Spleen (tissue), 7 donors: ENCODE results near the gene ARHGAP25.

Experiments used
- POLR2A ChIP-seq, 3 donors: fragments of 450-650 bp; IDR thresholded peaks; one replicate each; pipeline ENCODE4 v1.5.1; 2017; ENCODE audit warnings: antibody characterized with exemption in 3 of 3, mild to moderate bottlenecking in 1 of 3
- POLR2AphosphoS5 ChIP-seq, 3 donors: sonication (generic); formaldehyde crosslinking; IDR thresholded peaks; one replicate each; pipeline ENCODE4 v1.5.1; 2017; ENCODE audit warnings: antibody characterized with exemption in 3 of 3
- TF ChIP-seq, protein P1 (sequence below), 11 experiments: fragments of 200-600 bp in 7 of 11; fragments of 450-650 bp in 4 of 11; sonication (generic) in 4 of 11; IDR thresholded peaks in 8 of 11; conservative IDR thresholded peaks in 3 of 11; 1 replicate in 7 of 11; 2 replicates in 4 of 11; pipeline versions ENCODE4 v1.4.0 to v1.8.0; 2016 to 2021; ENCODE audit warnings: antibody characterized with exemption in 11 of 11, inconsistent platforms in 4 of 11, mild to moderate bottlenecking in 1 of 11
- donor health status: DM: no; HTN: no; CAD: no; lungs with moderate emphysema.
- donor health status: DM: no; HTN: no; CAD: no.
- donor health status: DM: no; HTN: no; CAD: no.

DNA sequence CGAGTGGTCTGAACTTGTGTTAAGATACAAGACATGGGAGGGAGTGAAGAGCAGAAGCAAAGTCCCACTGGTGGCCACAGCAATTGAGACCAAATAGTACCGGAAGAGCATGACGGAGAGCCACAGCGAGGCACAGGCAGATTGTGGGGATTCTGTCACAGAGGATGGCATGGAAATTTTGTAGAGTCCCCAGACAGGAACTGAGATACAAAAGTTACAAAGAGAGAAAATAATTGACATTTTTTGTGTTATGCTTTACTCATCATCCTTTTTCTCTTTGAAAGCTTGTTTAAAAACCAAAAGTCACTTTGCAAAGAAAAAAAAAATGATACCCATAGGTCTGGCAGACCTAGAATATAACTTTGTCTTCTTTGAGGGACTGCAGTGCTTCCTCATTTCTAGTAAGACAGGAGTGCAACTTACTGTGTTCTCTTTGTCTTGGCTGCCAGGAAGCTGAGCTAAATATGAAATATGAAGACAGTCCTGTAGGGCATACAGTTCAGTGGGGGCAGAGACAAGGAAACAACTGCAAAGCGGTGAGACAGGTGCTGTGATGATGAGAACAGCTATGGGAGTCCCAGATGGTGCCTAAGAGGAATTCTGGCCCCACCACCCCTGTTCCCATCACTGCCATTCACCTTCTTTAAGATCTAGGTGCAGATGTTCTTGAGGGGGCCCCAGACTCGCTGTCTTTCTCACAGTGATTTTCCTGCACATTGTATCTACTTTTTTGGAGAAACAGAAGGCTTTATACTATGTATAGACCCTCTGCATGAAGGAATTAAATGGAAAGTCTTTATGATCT is 5.2 kb downstream of the ARHGAP25 start:
- TF ChIP-seq POLR2A (IDR thresholded peaks at IDR 0.05) (peak in 1 of 3 donors; percentile 43), POLR2AphosphoS5 (IDR thresholded peaks at IDR 0.05) (no peak)
- TF ChIP-seq, protein P1, sequence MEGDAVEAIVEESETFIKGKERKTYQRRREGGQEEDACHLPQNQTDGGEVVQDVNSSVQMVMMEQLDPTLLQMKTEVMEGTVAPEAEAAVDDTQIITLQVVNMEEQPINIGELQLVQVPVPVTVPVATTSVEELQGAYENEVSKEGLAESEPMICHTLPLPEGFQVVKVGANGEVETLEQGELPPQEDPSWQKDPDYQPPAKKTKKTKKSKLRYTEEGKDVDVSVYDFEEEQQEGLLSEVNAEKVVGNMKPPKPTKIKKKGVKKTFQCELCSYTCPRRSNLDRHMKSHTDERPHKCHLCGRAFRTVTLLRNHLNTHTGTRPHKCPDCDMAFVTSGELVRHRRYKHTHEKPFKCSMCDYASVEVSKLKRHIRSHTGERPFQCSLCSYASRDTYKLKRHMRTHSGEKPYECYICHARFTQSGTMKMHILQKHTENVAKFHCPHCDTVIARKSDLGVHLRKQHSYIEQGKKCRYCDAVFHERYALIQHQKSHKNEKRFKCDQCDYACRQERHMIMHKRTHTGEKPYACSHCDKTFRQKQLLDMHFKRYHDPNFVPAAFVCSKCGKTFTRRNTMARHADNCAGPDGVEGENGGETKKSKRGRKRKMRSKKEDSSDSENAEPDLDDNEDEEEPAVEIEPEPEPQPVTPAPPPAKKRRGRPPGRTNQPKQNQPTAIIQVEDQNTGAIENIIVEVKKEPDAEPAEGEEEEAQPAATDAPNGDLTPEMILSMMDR (IDR thresholded peaks at IDR 0.05 in 8 of 11, conservative IDR thresholded peaks at IDR 0.05 in 3 of 11) = peak in 1 of 11 experiments; percentile 5
